Measurements from ENCODE around the gene YRDC. TPM values are rescaled to one million over a fixed set of nuclear protein-coding genes. Genes with fewer than 3 reads are reported as not detected.

Gene YRDC
- total and polyA plus RNA-seq, 9 of the 15 experiments (the other 6 are each of a cell fraction or from before 2014, with no cell fraction given): 11.1 to 58.5 (median 49.8) TPM

- ATAC-seq (no peak; the same call in 2 of the 3 replicates), DNase-seq (ENCODE audit: extremely low read depth in 1 of 4, low spot score in 3 of 4) (peak in 1 of 4 experiments; percentile 48), FAIRE-seq (no peak)
- H3K4me1 ChIP-seq (replicated peaks in 1 of 2; ENCODE audit: control insufficient read depth in 2 of 2, insufficient read depth in 2 of 2, low read length in 2 of 2): peaks cover 0 to 24% of the 10 kb centered on the region in 2 experiments; a peak in 3 of 5 replicates
- H3K27me3 ChIP-seq (ENCODE audit: control insufficient read depth in 2 of 2, insufficient read depth in 2 of 2, low read length in 2 of 2): peaks cover 22 to 43% of the 10 kb centered on the region in 2 experiments; a peak in 4 of 5 replicates
- peaks cover 20% of the 10 kb centered on the region for H4K20me1 ChIP-seq (replicated peaks; ENCODE audit: control insufficient read depth, insufficient read depth, low read length)
- BruUV-seq (replicated peaks): no TSS peak
- H2AFZ ChIP-seq (ENCODE audit: low read depth, low read length): no peak overlapping the region
- no peaks in the 10 kb centered on the region for H3K36me3 ChIP-seq (ENCODE audit: control insufficient read depth, insufficient read depth, low read length)
- peak overlapping the region; percentile 14; the same call in 1 of the 2 replicates for H3K4me3 ChIP-seq
- in situ Hi-C loops (cut with MboI): no loop called here
- 18% methylated on average over 51 of the region's 59 CpGs for WGBS (ENCODE audit: insufficient coverage, low coverage, missing lambda C conversion rate)
- ChIA-PET POLR2A (interaction anchor here (0.6 to 0.9 kb wide), 3 partner anchors 8 to 103 kb away, joined by 3 to 5 read pairs (median 3); no protein-coding TSS in a partner anchor), CTCF (ENCODE audit: low intra/inter-chr PET ratio) (no interaction called here)
- no peaks in the 10 kb centered on the region for H3K79me2 ChIP-seq (ENCODE audit: control insufficient read depth, insufficient read depth, low read length)
- TF ChIP-seq NCOA4 (IDR thresholded peaks at IDR 0.05; ENCODE audit: partially characterized antibody) (no peak), RBM17 (IDR thresholded peaks at IDR 0.05; ENCODE audit: borderline replicate concordance, low read depth, low read length) (no peak), ZBTB5 (IDR thresholded peaks at IDR 0.05) (no peak), ATF3 (IDR thresholded peaks at IDR 0.05) (no peak), ATF3 (CRISPR knock-in tag; conservative IDR thresholded peaks at IDR 0.05) (no peak), WHSC1 (IDR thresholded peaks at IDR 0.05; ENCODE audit: low read length) (no peak), ZBTB43 (CRISPR knock-in tag; IDR thresholded peaks at IDR 0.05) (0 out of 2 replicates have a peak, but pooled peaks have one; percentile 48), FOXK2 (conservative IDR thresholded peaks at IDR 0.05 in 1 of 2, IDR thresholded peaks at IDR 0.05 in 1 of 2; ENCODE audit: low read depth in 2 of 2) (no peak), ZNF512 (tag; IDR thresholded peaks at IDR 0.05) (peak; percentile 33; the same call in 1 of the 2 replicates), PYGO2 (tag; IDR thresholded peaks at IDR 0.05) (no peak), SMARCA4 (IDR thresholded peaks at IDR 0.05) (no peak)
- no peaks in the 10 kb centered on the region for H3K9me3 ChIP-seq (replicated peaks; ENCODE audit: control insufficient read depth, insufficient read depth, low read depth, low read length)
- H3K9me1 ChIP-seq (ENCODE audit: control insufficient read depth, insufficient read depth, low read length): no peaks in the 10 kb centered on the region
- intact Hi-C loops (cut with micrococcal nuclease): no loop called here
- no peak overlapping the region for H3K4me2 ChIP-seq (ENCODE audit: insufficient read depth, low read length)
- H3K9ac ChIP-seq (ENCODE audit: insufficient read depth in 1 of 2, low read depth in 2 of 2, low read length in 2 of 2): no peak overlapping the region; a peak in 1 of 4 replicates
- no peak overlapping the region for H3K27ac ChIP-seq (ENCODE audit: extremely low read depth, low read depth, low read length)
Observed at GRCh38 chr1:37794372-37795339, 13.4 kb downstream of the YRDC start.
